HepG2 (cell line): ENCODE measurements around the gene LSM14B. TPM values are rescaled to one million over a fixed set of nuclear protein-coding genes. Genes with fewer than 3 reads are reported as not detected.

ENCODE experiments used
- ATAC-seq: fragments of 200-7000 bp; cut with Tn5 transposase; 3 replicates; pipeline ENCODE4 v1.9.1; 2020; ENCODE audit warnings: mild to moderate bottlenecking, moderate library complexity
- BruUV-seq: library from RNA; stranded (reverse); fragments of 400-500 nt; replicated peaks from 2 replicates; lab custom pipeline; 2021; lab: Mats Ljungman, UMichigan
- CTCF ChIA-PET: fragments of 300-600 bp; formaldehyde crosslinking; extraction: SDS; loops from one replicate; lab custom pipeline; 2021; ENCODE audit warnings: low total read pairs, inconsistent platforms, low intra/inter-chr PET ratio; lab: Yijun Ruan, JAX
- POLR2A ChIA-PET: fragments of 350-600 bp; sonication (Branson Sonifier 250); formaldehyde crosslinking; loops from one replicate; lab custom pipeline; 2020; ENCODE audit warnings: antibody characterized with exemption, inconsistent platforms; lab: Yijun Ruan, JAX
- DNase-seq: peaks from one replicate; pipeline ENCODE4 v3.0.0-alpha.2; 2015; ENCODE audit warnings: low spot score
- FAIRE-seq: peaks from 3 replicates; lab custom pipeline; 2011; peaks lifted over from hg19 to GRCh38; lab: Jason Lieb, UNC
- H2AFZ ChIP-seq: one replicate; pipeline ENCODE4 v1.6.1; 2011; ENCODE audit warnings: low read length, inconsistent platforms
- H3K27ac ChIP-seq: fragments of 300-600 bp; 3 replicates; pipeline ENCODE4 v1.8.0; 2011; ENCODE audit warnings: mixed run types, mild to moderate bottlenecking, mixed read lengths, low read length, inconsistent platforms; ENCODE audit not compliant: insufficient read depth; ENCODE audit errors: extremely low read length
- H3K27me3 ChIP-seq, 2 experiments: fragments of 200-600 bp in 1 of 2; 2 replicates in 1 of 2; 3 replicates in 1 of 2; pipeline versions ENCODE4 v1.6.0 to v1.8.0; 2011; ENCODE audit warnings: low read length in 2 of 2, mild to moderate bottlenecking in 2 of 2, moderate library complexity in 2 of 2, inconsistent platforms in 1 of 2; ENCODE audit not compliant: insufficient read depth in 2 of 2, control insufficient read depth in 1 of 2
- H3K36me3 ChIP-seq, 2 experiments: fragments of 200-600 bp in 1 of 2; replicated peaks in 1 of 2; 2 replicates in 1 of 2; 3 replicates in 1 of 2; pipeline versions ENCODE4 v1.5.1 to v1.8.0; 2011; ENCODE audit warnings: low read length in 2 of 2, inconsistent platforms in 1 of 2; ENCODE audit not compliant: insufficient read depth in 2 of 2, control insufficient read depth in 1 of 2
- H3K4me1 ChIP-seq: 2 replicates; pipeline ENCODE4 v1.5.1; 2012; ENCODE audit warnings: low read length, inconsistent platforms; ENCODE audit not compliant: insufficient read depth
- H3K4me2 ChIP-seq: 2 replicates; pipeline ENCODE4 v1.6.0; 2011; ENCODE audit warnings: low read depth, low read length, inconsistent platforms
- H3K4me3 ChIP-seq, 3 experiments: fragments of 200-600 bp in 1 of 3; sonication (generic), shearing (Covaris generic) in 1 of 3; replicated peaks in 1 of 3; 2 replicates each; pipeline ENCODE4 v1.5.1; 2011 to 2016; ENCODE audit warnings: low read length in 3 of 3, inconsistent platforms in 2 of 3, low read depth in 2 of 3, mild to moderate bottlenecking in 2 of 3, control low read depth in 1 of 3, mixed read lengths in 1 of 3; ENCODE audit not compliant: insufficient read depth in 1 of 3
- H3K79me2 ChIP-seq: one replicate; pipeline ENCODE4 v1.6.1; 2011; ENCODE audit warnings: low read length, inconsistent platforms; ENCODE audit not compliant: insufficient read depth
- H3K9ac ChIP-seq: 2 replicates; pipeline ENCODE4 v1.6.0; 2011; ENCODE audit warnings: mild to moderate bottlenecking, low read depth, low read length, inconsistent platforms; ENCODE audit not compliant: insufficient read depth
- H3K9me3 ChIP-seq: 2 replicates; pipeline ENCODE4 v1.5.1; 2012; ENCODE audit warnings: mild to moderate bottlenecking, low read length
- H4K20me1 ChIP-seq: 2 replicates; pipeline ENCODE4 v1.6.0; 2011; ENCODE audit warnings: inconsistent platforms, mild to moderate bottlenecking, low read length, moderate library complexity; ENCODE audit not compliant: insufficient read depth
- CBX5 ChIP-seq: sonication (generic); formaldehyde crosslinking; IDR thresholded peaks from 2 replicates; pipeline ENCODE4 v1.4.0; 2020; ENCODE audit warnings: missing genetic modification reagents, borderline replicate concordance
- GLMP ChIP-seq: sonication (generic); formaldehyde crosslinking; IDR thresholded peaks from 2 replicates; pipeline ENCODE4 v1.9.0; 2021; ENCODE audit warnings: missing genetic modification reagents, mild to moderate bottlenecking, borderline replicate concordance
- HIC2 ChIP-seq: sonication (generic); formaldehyde crosslinking; IDR thresholded peaks from 2 replicates; pipeline ENCODE4 v1.9.0; 2022; ENCODE audit warnings: low read depth, missing genetic modification reagents
- KDM2A ChIP-seq: sonication (generic); formaldehyde crosslinking; IDR thresholded peaks from 2 replicates; pipeline ENCODE4 v1.4.0; 2020; ENCODE audit warnings: low read depth, missing genetic modification reagents, borderline replicate concordance
- KDM6A ChIP-seq: IDR thresholded peaks from 2 replicates; pipeline ENCODE4 v1.6.1; 2016; ENCODE audit warnings: low read depth
- PHB2 ChIP-seq: fragments of 450-650 bp; IDR thresholded peaks from 2 replicates; pipeline ENCODE4 v1.6.1; 2018; ENCODE audit not compliant: partially characterized antibody
- PRMT3 ChIP-seq: sonication (generic); formaldehyde crosslinking; IDR thresholded peaks from 2 replicates; pipeline ENCODE4 v1.8.1; 2022; ENCODE audit warnings: low read depth, mild to moderate bottlenecking, moderate library complexity, missing genetic modification reagents, borderline replicate concordance
- SKI ChIP-seq: fragments of 450-650 bp; IDR thresholded peaks from one replicate; pipeline ENCODE4 v1.6.1; 2018; ENCODE audit warnings: mild to moderate bottlenecking; ENCODE audit not compliant: partially characterized antibody
- SP4 ChIP-seq: sonication (generic); formaldehyde crosslinking; IDR thresholded peaks from 2 replicates; pipeline ENCODE4 v1.8.1; 2023; ENCODE audit warnings: mild to moderate bottlenecking, missing genetic modification reagents
- ZBTB33 ChIP-seq: sonication (generic); formaldehyde crosslinking; IDR thresholded peaks from 2 replicates; pipeline ENCODE4 v1.4.0; 2020; ENCODE audit warnings: missing genetic modification reagents
- ZNF251 ChIP-seq: sonication (generic); formaldehyde crosslinking; IDR thresholded peaks from 2 replicates; pipeline ENCODE4 v1.9.0; 2021; ENCODE audit warnings: mild to moderate bottlenecking, missing genetic modification reagents
- ZNF260 ChIP-seq: sonication (generic); formaldehyde crosslinking; IDR thresholded peaks from 2 replicates; pipeline ENCODE4 v1.4.0; 2020; ENCODE audit warnings: missing genetic modification reagents, low read depth, mild to moderate bottlenecking, borderline replicate concordance
- ZNF280B ChIP-seq: sonication (generic); formaldehyde crosslinking; IDR thresholded peaks from 2 replicates; pipeline ENCODE4 v1.5.0; 2020; ENCODE audit warnings: missing genetic modification reagents, mild to moderate bottlenecking, borderline replicate concordance
- ZNF292 ChIP-seq: sonication (generic); formaldehyde crosslinking; IDR thresholded peaks from 2 replicates; pipeline ENCODE4 v1.8.1; 2022; ENCODE audit warnings: mild to moderate bottlenecking, low read depth, missing genetic modification reagents, borderline replicate concordance
- ZNF549 ChIP-seq: sonication (generic); formaldehyde crosslinking; IDR thresholded peaks from 2 replicates; pipeline ENCODE4 v1.5.0; 2020; ENCODE audit warnings: missing genetic modification reagents
- WGBS: methylation state at CpG from one replicate; pipeline ENCODE4 v1.1.6; 2017; ENCODE audit warnings: low lambda C conversion rate; 5-methylcytosine and 5-hydroxymethylcytosine counted together
- in situ Hi-C: cut with HindIII; loops from 2 replicates; pipeline ENCODE4 v1.10.0; 2017; ENCODE audit warnings: low pct_unique_long_range_greater_than_20kb; ENCODE audit not compliant: extremely low pct_ligation_motif_present
- intact Hi-C: fragments of 100-400 bp; cut with micrococcal nuclease; formaldehyde crosslinking; loops from one replicate; pipeline ENCODE4 v1.10.0; 2022; ENCODE audit not compliant: unreplicated experiment
- polyA plus RNA-seq, 8 experiments: library from polyadenylated mRNA; depleted of rRNA in 3 of 8; stranded (reverse) in 7 of 8; unstranded in 1 of 8; fragments of >200 nt; fragmentation: Illumina TruSeq in 4 of 8; extraction: Trizol in 4 of 8; gene quantifications; 2 replicates each; pipeline versions ENCODE4 v1.2.1 to v1.2.3, GENCODE V29; 2011 to 2016; ENCODE audit warnings: low read depth in 4 of 8, missing spikeins in 1 of 8, mixed read lengths in 1 of 8; ENCODE audit not compliant: insufficient read depth in 1 of 8
- total RNA-seq, 5 experiments: library from RNA; depleted of rRNA; stranded (reverse); fragments of >200 nt; fragmentation: Illumina TruSeq; extraction: Trizol; gene quantifications; 2 replicates each; pipeline ENCODE4 v1.2.3, GENCODE V29; 2016; ENCODE audit warnings: low read depth in 1 of 5

LSM14B gene
- total and polyA plus RNA-seq, 2 of the 13 experiments (the other 11 are each of a cell fraction or from before 2014, with no cell fraction given), result 43.3 to 79.2 TPM

GRCh38 chr20:62116558-62117361 lies 5.5 kb upstream of the LSM14B start (continued):
- TF ChIP-seq SP4 (peak; percentile 60), ZNF549 (CRISPR knock-in tag) (no peak), PHB2 (no peak), SKI (no peak), HIC2 (no peak), CBX5 (no peak), ZNF260 (CRISPR knock-in tag) (no peak), ZNF251 (CRISPR knock-in tag) (no peak), PRMT3 (CRISPR knock-in tag) (no peak)

GRCh38 chr20:62117362-62117646 lies 5.0 kb upstream of the LSM14B start:
- H3K4me3 ChIP-seq, result no peak overlapping the region; a peak in 1 of 6 replicates
- ATAC-seq (no peak), FAIRE-seq (no peak), DNase-seq (no peak)
- peaks cover 57% of the 10 kb centered on the region for H3K4me1 ChIP-seq
- H3K36me3 ChIP-seq, result no peaks in the 10 kb centered on the region
- WGBS, result 12% methylated on average over 9 of the region's 9 CpGs
- no peak overlapping the region for H3K27ac ChIP-seq
- no TSS peak for BruUV-seq
- no peak overlapping the region for H2AFZ ChIP-seq
- no peaks in the 10 kb centered on the region for H4K20me1 ChIP-seq
- H3K27me3 ChIP-seq, result peaks cover 8 to 46% of the 10 kb centered on the region in 2 experiments
- H3K79me2 ChIP-seq, result no peaks in the 10 kb centered on the region
- H3K9me3 ChIP-seq, result no peaks in the 10 kb centered on the region; the same call in 1 of the 2 replicates
- intact Hi-C loops, result no loop called here
- no peak overlapping the region for H3K9ac ChIP-seq
- ChIA-PET POLR2A (interaction anchor here (1.3 to 10.4 kb wide), 3 partner anchors 19 to 49 kb away, joined by 5 to 260 read pairs (median 86); partner anchors contain the start of gene TAF4), CTCF (no interaction called here)
- in situ Hi-C loops, result no loop called here
- H3K4me2 ChIP-seq, result peak overlapping the region; percentile 70; the same call in 1 of the 2 replicates
- TF ChIP-seq GLMP (CRISPR knock-in tag) (no peak), ZNF280B (peak; percentile 17; the same call in 1 of the 2 replicates), ZNF292 (CRISPR knock-in tag) (0 out of 2 replicates have a peak, but pooled peaks have one; percentile 24), ZBTB33 (CRISPR knock-in tag) (0 out of 2 replicates have a peak, but pooled peaks have one; percentile 21), KDM2A (CRISPR knock-in tag) (peak; percentile 36; the same call in 1 of the 2 replicates), KDM6A (CRISPR knock-in tag) (no peak)
